H1 (cell line): ENCODE measurements around the gene ICA1. TPM values are rescaled to one million over a fixed set of nuclear protein-coding genes. Genes with fewer than 3 reads are reported as not detected.

ENCODE experiments used
- CTCF ChIA-PET: fragments of 300-600 bp; sonication (Branson Sonifier 250); formaldehyde crosslinking; loops from one replicate; lab custom pipeline; 2021; ENCODE audit not compliant: partially characterized antibody; lab: Charles Lee
- POLR2A ChIA-PET: fragments of 300-600 bp; sonication (Branson Sonifier 250); formaldehyde crosslinking; loops from one replicate; lab custom pipeline; 2021; ENCODE audit warnings: inconsistent platforms; ENCODE audit not compliant: partially characterized antibody; lab: Charles Lee
- DNase-seq, 2 experiments: peaks; one replicate each; pipeline versions ENCODE4 v3.0.0 to v3.0.0-alpha.2; 2010 to 2022; ENCODE audit warnings: low spot score in 2 of 2, low read depth in 1 of 2, mixed read lengths in 1 of 2
- FAIRE-seq: peaks from 2 replicates; lab custom pipeline; 2011; peaks lifted over from hg19 to GRCh38; lab: Jason Lieb, UNC
- H2AFZ ChIP-seq: 2 replicates; pipeline ENCODE4 v1.8.1; 2012; ENCODE audit warnings: low read length, inconsistent platforms
- H2AK5ac ChIP-seq: 2 replicates; pipeline ENCODE4 v1.6.1; 2013; ENCODE audit warnings: low read depth, low read length
- H2BK120ac ChIP-seq: replicated peaks from 2 replicates; pipeline ENCODE3; 2013; ENCODE audit warnings: low read depth, low read length, inconsistent platforms
- H2BK12ac ChIP-seq: 2 replicates; pipeline ENCODE4 v1.6.1; 2013; ENCODE audit warnings: low read depth, low read length
- H2BK15ac ChIP-seq: 2 replicates; pipeline ENCODE4 v1.6.1; 2013; ENCODE audit warnings: low read length
- H2BK20ac ChIP-seq: 2 replicates; pipeline ENCODE4 v1.6.1; 2013; ENCODE audit warnings: low read length
- H2BK5ac ChIP-seq: 2 replicates; pipeline ENCODE4 v1.6.1; 2013; ENCODE audit warnings: low read depth, low read length
- H3K14ac ChIP-seq: 2 replicates; pipeline ENCODE4 v1.6.1; 2013; ENCODE audit warnings: inconsistent platforms; ENCODE audit not compliant: insufficient read length
- H3K18ac ChIP-seq: 2 replicates; pipeline ENCODE4 v1.6.1; 2013; ENCODE audit warnings: low read length; ENCODE audit errors: extremely low read depth
- H3K23ac ChIP-seq: 2 replicates; pipeline ENCODE4 v1.6.1; 2013; ENCODE audit warnings: inconsistent platforms; ENCODE audit not compliant: insufficient read length
- H3K23me2 ChIP-seq: 2 replicates; pipeline ENCODE4 v1.6.1; 2013; ENCODE audit warnings: low read depth, low read length
- H3K27ac ChIP-seq: 2 replicates; pipeline ENCODE4 v1.6.1; 2011; ENCODE audit warnings: low read depth, low read length, inconsistent platforms
- H3K27me3 ChIP-seq, 4 experiments: replicated peaks in 1 of 4; 1 replicate in 1 of 4; 2 replicates in 3 of 4; pipeline versions ENCODE4 v1.6.1 to v1.8.1; 2011 to 2013; ENCODE audit warnings: low read length in 3 of 4, mild to moderate bottlenecking in 3 of 4, inconsistent platforms in 2 of 4, mixed read lengths in 2 of 4, moderate library complexity in 1 of 4; ENCODE audit not compliant: control insufficient read depth in 3 of 4, insufficient read depth in 3 of 4; ENCODE audit errors: extremely low read depth in 1 of 4
- H3K36me3 ChIP-seq, 4 experiments: 2 replicates each; pipeline versions ENCODE4 v1.6.1 to v1.8.1; 2011 to 2013; ENCODE audit warnings: mild to moderate bottlenecking in 4 of 4, low read length in 3 of 4, moderate library complexity in 2 of 4, control low read depth in 1 of 4, inconsistent platforms in 1 of 4; ENCODE audit not compliant: insufficient read depth in 4 of 4, control insufficient read depth in 2 of 4
- H3K4ac ChIP-seq: replicated peaks from 2 replicates; pipeline ENCODE3; 2013; ENCODE audit warnings: low read length, low read depth, mixed read lengths, inconsistent platforms; ENCODE audit not compliant: insufficient read length
- H3K4me1 ChIP-seq, 4 experiments: replicated peaks in 1 of 4; 1 replicate in 1 of 4; 2 replicates in 3 of 4; pipeline versions ENCODE4 v1.6.1 to v1.8.1; 2011 to 2013; ENCODE audit warnings: low read length in 3 of 4, inconsistent platforms in 2 of 4, mixed read lengths in 1 of 4; ENCODE audit not compliant: insufficient read depth in 4 of 4, control insufficient read depth in 3 of 4
- H3K4me2 ChIP-seq, 2 experiments: 2 replicates each; pipeline versions ENCODE4 v1.6.1 to v1.8.1; 2011 to 2013; ENCODE audit warnings: low read depth in 2 of 2, low read length in 2 of 2, control low read depth in 1 of 2, inconsistent platforms in 1 of 2, mild to moderate bottlenecking in 1 of 2; ENCODE audit not compliant: insufficient read depth in 1 of 2
- H3K4me3 ChIP-seq, 4 experiments: fragments of 200-600, 300-600 bp in 1 of 4; sonication (generic), shearing (Covaris generic), sonication (Bioruptor Twin) in 1 of 4; 2 replicates each; pipeline versions ENCODE4 v1.5.1 to v1.8.1; 2011 to 2016; ENCODE audit warnings: low read length in 4 of 4, low read depth in 3 of 4, control low read depth in 2 of 4, inconsistent platforms in 2 of 4, mild to moderate bottlenecking in 2 of 4, mixed read lengths in 1 of 4, moderate library complexity in 1 of 4; ENCODE audit not compliant: insufficient read depth in 2 of 4; ENCODE audit errors: extremely low read depth in 1 of 4
- H3K56ac ChIP-seq: replicated peaks from 2 replicates; pipeline ENCODE3; 2013; ENCODE audit warnings: low read depth, mild to moderate bottlenecking, mixed read lengths, low read length, inconsistent platforms; ENCODE audit not compliant: insufficient read length
- H3K79me1 ChIP-seq: 2 replicates; pipeline ENCODE4 v1.6.1; 2013; ENCODE audit warnings: low read depth, low read length, control low read depth
- H3K79me2 ChIP-seq, 2 experiments: 2 replicates each; pipeline versions ENCODE4 v1.6.1 to v1.8.1; 2012 to 2013; ENCODE audit warnings: low read length in 2 of 2, mild to moderate bottlenecking in 2 of 2, inconsistent platforms in 1 of 2; ENCODE audit not compliant: insufficient read depth in 2 of 2, control insufficient read depth in 1 of 2
- H3K9ac ChIP-seq, 4 experiments: replicated peaks in 1 of 4; 1 replicate in 1 of 4; 2 replicates in 3 of 4; pipeline versions ENCODE4 v1.6.1 to v1.8.1; 2011 to 2013; ENCODE audit warnings: low read depth in 3 of 4, low read length in 3 of 4, control low read depth in 2 of 4, mild to moderate bottlenecking in 2 of 4, moderate library complexity in 2 of 4, inconsistent platforms in 1 of 4; ENCODE audit errors: extremely low read depth in 1 of 4
- H3K9me3 ChIP-seq, 2 experiments: 2 replicates each; pipeline versions ENCODE4 v1.6.1 to v1.8.1; 2012 to 2013; ENCODE audit warnings: mild to moderate bottlenecking in 2 of 2, moderate library complexity in 2 of 2, control low read depth in 1 of 2, inconsistent platforms in 1 of 2, low read depth in 1 of 2, low read length in 1 of 2, mixed read lengths in 1 of 2; ENCODE audit not compliant: insufficient read depth in 2 of 2
- H4K20me1 ChIP-seq, 2 experiments: replicated peaks in 1 of 2; 2 replicates each; pipeline versions ENCODE3 to v1.8.1; 2011 to 2013; ENCODE audit warnings: inconsistent platforms in 2 of 2, low read length in 2 of 2, mild to moderate bottlenecking in 1 of 2; ENCODE audit not compliant: insufficient read depth in 2 of 2, control insufficient read depth in 1 of 2
- H4K5ac ChIP-seq: 2 replicates; pipeline ENCODE4 v1.6.1; 2013; ENCODE audit warnings: low read length, low read depth, mixed read lengths, inconsistent platforms; ENCODE audit not compliant: insufficient read length
- H4K8ac ChIP-seq: 2 replicates; pipeline ENCODE4 v1.8.0; 2013; ENCODE audit warnings: mild to moderate bottlenecking, moderate library complexity, low read length, inconsistent platforms; ENCODE audit not compliant: insufficient read depth; ENCODE audit errors: extremely low read depth
- H4K91ac ChIP-seq: replicated peaks from 2 replicates; pipeline ENCODE3; 2013; ENCODE audit warnings: low read length, mixed read lengths, inconsistent platforms; ENCODE audit not compliant: insufficient read length
- BCL11A ChIP-seq, 2 experiments: IDR thresholded peaks; one replicate each; pipeline ENCODE4 v1.6.1; 2011; ENCODE audit warnings: low read depth in 2 of 2, low read length in 2 of 2, mild to moderate bottlenecking in 2 of 2
- CBX8 ChIP-seq: fragments of 300-800, 300-1000 bp; sonication (generic); IDR thresholded peaks from 2 replicates; pipeline ENCODE4 v1.7.1; 2016; ENCODE audit warnings: low read depth, low read length, borderline replicate concordance
- CHD1 ChIP-seq: IDR thresholded peaks from 2 replicates; pipeline ENCODE4 v1.6.1; 2012; ENCODE audit warnings: low read depth, low read length, improper control_type of control experiment
- EGR1 ChIP-seq: IDR thresholded peaks from 2 replicates; pipeline ENCODE4 v1.6.1; 2011; ENCODE audit warnings: low read depth, low read length, borderline replicate concordance
- HDAC2 ChIP-seq, 2 experiments: fragments of 300-600 bp in 1 of 2; sonication (generic) in 1 of 2; IDR thresholded peaks; 2 replicates each; pipeline ENCODE4 v1.6.1; 2011 to 2012; ENCODE audit warnings: low read depth in 2 of 2, low read length in 2 of 2, mild to moderate bottlenecking in 2 of 2, moderate library complexity in 2 of 2, borderline replicate concordance in 1 of 2, inconsistent platforms in 1 of 2
- SIX5 ChIP-seq: IDR thresholded peaks from 2 replicates; pipeline ENCODE4 v1.6.1; 2011; ENCODE audit warnings: mild to moderate bottlenecking, low read depth, low read length
- SP4 ChIP-seq: IDR thresholded peaks from 2 replicates; pipeline ENCODE4 v1.6.1; 2012; ENCODE audit warnings: low read length, inconsistent platforms
- SRF ChIP-seq: IDR thresholded peaks from 2 replicates; pipeline ENCODE4 v1.6.1; 2011; ENCODE audit warnings: mild to moderate bottlenecking, low read depth, low read length, moderate library complexity
- SUZ12 ChIP-seq: fragments of 200-600 bp; sonication (generic); IDR thresholded peaks from 2 replicates; pipeline ENCODE4 v1.6.1; 2012; ENCODE audit warnings: mild to moderate bottlenecking, inconsistent platforms, low read length, moderate library complexity, mixed read lengths
- WGBS, 2 experiments: shearing (Covaris generic) in 1 of 2; methylation state at CpG; one replicate each; pipeline versions ENCODE4 v1.1.6 to v1.1.7; 2013 to 2015; ENCODE audit warnings: low lambda C conversion rate in 2 of 2, mixed read lengths in 2 of 2, inconsistent platforms in 1 of 2, low coverage in 1 of 2, missing lambda C conversion rate in 1 of 2; ENCODE audit not compliant: insufficient replicate concordance in 2 of 2, insufficient coverage in 1 of 2, insufficient read length in 1 of 2; ENCODE audit errors: extremely low coverage in 1 of 2, missing lambda C conversion rate in 1 of 2; 5-methylcytosine and 5-hydroxymethylcytosine counted together
- polyA plus RNA-seq, 7 experiments: library from polyadenylated mRNA; depleted of rRNA in 3 of 7; stranded (reverse) in 5 of 7; unstranded in 2 of 7; fragments of >200 nt in 5 of 7; fragments of 200-250 nt in 2 of 7; gene quantifications; 1 replicate in 5 of 7; 2 replicates in 1 of 7; 4 replicates in 1 of 7; pipeline versions ENCODE4 v1.2.1 to v1.2.3, GENCODE V29; 2011 to 2013; ENCODE audit warnings: missing spikeins in 2 of 7, mixed read lengths in 2 of 7
- total RNA-seq: library from RNA; stranded (reverse); fragmentation: NEBNext Ultra II Directional; extraction: Animal tissue kit (Norgen Biotek cat#: 25700); gene quantifications from 2 replicates; pipeline ENCODE4 v1.2.1, GENCODE V29; 2021

Gene ICA1
- total and polyA plus RNA-seq, 2 of the 8 experiments (the other 6 are each of a cell fraction or from before 2014, with no cell fraction given): 14.9 to 37.1 TPM

- ChIA-PET CTCF (no interaction called here), POLR2A (no interaction called here)
- no peak overlapping the region for H2BK120ac ChIP-seq
- no peaks in the 10 kb centered on the region for H4K20me1 ChIP-seq
- no peak overlapping the region for H3K14ac ChIP-seq
- H3K27ac ChIP-seq: no peak overlapping the region
- no peak for FAIRE-seq
- no peak overlapping the region for H2AK5ac ChIP-seq
- no peaks in the 10 kb centered on the region for H3K79me2 ChIP-seq
- H3K4me2 ChIP-seq: no peak overlapping the region
- H2BK12ac ChIP-seq: no peak overlapping the region
- no peak overlapping the region for H2BK5ac ChIP-seq
- H3K4ac ChIP-seq: no peak overlapping the region
- no peak overlapping the region for H3K18ac ChIP-seq
- no peak for TF ChIP-seq EGR1
- no peak for TF ChIP-seq SUZ12
- TF ChIP-seq SIX5: no peak
- TF ChIP-seq CBX8: no peak
- TF ChIP-seq HDAC2 (IDR thresholded peaks at IDR 0.05; ENCODE audit: borderline replicate concordance in 1 of 2, low read depth in 2 of 2, low read length in 2 of 2): no peak
- TF ChIP-seq CHD1: no peak
- no peak for TF ChIP-seq SRF
- no peak for TF ChIP-seq SP4
- no peak for TF ChIP-seq BCL11A (IDR thresholded peaks at IDR 0.05; ENCODE audit: low read depth in 2 of 2, low read length in 2 of 2)
- TF ChIP-seq, all 59 proteins: peak for 0
- H3K4me3 ChIP-seq: no peak overlapping the region
- no peak overlapping the region for H4K91ac ChIP-seq
- no peak overlapping the region for H2BK15ac ChIP-seq
- H4K8ac ChIP-seq: no peak overlapping the region
- H3K79me1 ChIP-seq: no peaks in the 10 kb centered on the region
- no peak overlapping the region for H2AFZ ChIP-seq
- no peak overlapping the region for H3K56ac ChIP-seq
- no peak overlapping the region for H3K9ac ChIP-seq
- no peak overlapping the region for H4K5ac ChIP-seq
- no peaks in the 10 kb centered on the region for H3K27me3 ChIP-seq
- WGBS, 2 experiments: 83% methylated on average over 1 of the region's 1 CpG; no CpG with 5 or more reads in 1 of the 2 experiments
- H3K4me1 ChIP-seq: no peaks in the 10 kb centered on the region
- no peaks in the 10 kb centered on the region for H3K23me2 ChIP-seq
- H3K9me3 ChIP-seq: peaks cover 0 to 2% of the 10 kb centered on the region in 2 experiments; a peak in 2 of 4 replicates
- H3K23ac ChIP-seq: no peak overlapping the region
- H3K36me3 ChIP-seq: no peaks in the 10 kb centered on the region
- H2BK20ac ChIP-seq: no peak overlapping the region
- DNase-seq: no peak
Observed at GRCh38 chr7:8310876-8311275, 48.9 kb upstream of the ICA1 start.
